ENCODE data around the gene LRRC8B.
"Not testable (repeated sequence)": the region's sequence is repeated elsewhere in the genome, so short reads cannot be mapped to it uniquely, and the experiment has no call there.

The LRRC8B gene

GRCh38 chr1:89525169-89525855 is 683 bp downstream of the LRRC8B start:
- DNase-seq (ENCODE audit: low read depth), result no peak

- no peak for DNase-seq (ENCODE audit: low read depth)
These were observed 2.6 kb downstream of the LRRC8B start for GRCh38 chr1:89527256-89527655.

GRCh38 chr1:89527750-89528381 is 3.2 kb downstream of the LRRC8B start:
- DNase-seq (ENCODE audit: low read depth), result no peak

GRCh38 chr1:89528382-89528780 is 3.8 kb downstream of the LRRC8B start:
- no peak for DNase-seq (ENCODE audit: low read depth)

GRCh38 chr1:89529196-89529595 is 4.6 kb downstream of the LRRC8B start:
- DNase-seq (ENCODE audit: low read depth), result no peak

- no peak for DNase-seq (ENCODE audit: low read depth)
These were observed 5.9 kb downstream of the LRRC8B start for GRCh38 chr1:89530444-89531089.

- DNase-seq (ENCODE audit: low read depth), result no peak
These were observed 7.0 kb downstream of the LRRC8B start for GRCh38 chr1:89531480-89532139.

- DNase-seq (ENCODE audit: low read depth), result no peak
These were observed 7.6 kb downstream of the LRRC8B start for GRCh38 chr1:89532228-89532627.

GRCh38 chr1:89532866-89533265 is 8.2 kb downstream of the LRRC8B start:
- no peak for DNase-seq (ENCODE audit: low read depth)

GRCh38 chr1:89535537-89535936 is 10.9 kb downstream of the LRRC8B start:
- no peak for DNase-seq (ENCODE audit: low read depth)

- DNase-seq (ENCODE audit: low read depth), result no peak
These were observed 12.1 kb downstream of the LRRC8B start for GRCh38 chr1:89536555-89537341.

- DNase-seq (ENCODE audit: low read depth), result no peak
These were observed 13.7 kb downstream of the LRRC8B start for GRCh38 chr1:89538361-89538760.

- no peak for DNase-seq (ENCODE audit: low read depth)
These were observed 14.5 kb downstream of the LRRC8B start for GRCh38 chr1:89539128-89539527.

GRCh38 chr1:89540406-89540970 is 15.9 kb downstream of the LRRC8B start:
- DNase-seq (ENCODE audit: low read depth), result no peak

- DNase-seq (ENCODE audit: low read depth), result no peak
These were observed 17.7 kb downstream of the LRRC8B start for GRCh38 chr1:89542345-89542744.

- DNase-seq (ENCODE audit: low read depth), result not testable (repeated sequence)
These were observed 19.0 kb downstream of the LRRC8B start for GRCh38 chr1:89543632-89544031.

- no peak for DNase-seq (ENCODE audit: low read depth)
These were observed 20.8 kb downstream of the LRRC8B start for GRCh38 chr1:89545264-89546038.

- DNase-seq (ENCODE audit: low read depth), result no peak
These were observed 21.7 kb downstream of the LRRC8B start for GRCh38 chr1:89546082-89546889.

- no peak for DNase-seq (ENCODE audit: low read depth)
These were observed 22.4 kb downstream of the LRRC8B start for GRCh38 chr1:89546934-89547562.
